Suprapubic skin (tissue), 4 donors: ENCODE data around the gene SNX17. TPM values are rescaled to one million over a fixed set of nuclear protein-coding genes. Genes with fewer than 3 reads are reported as not detected.

Source experiments
- DNase-seq, 2 donors: peaks; one replicate each; pipeline ENCODE4 v3.0.0-alpha.2; 2019; ENCODE audit warnings: low spot score in 2 of 2
- H3K27ac ChIP-seq: fragments of 200-600 bp; sonication (generic); one replicate; pipeline ENCODE4 v1.5.1; 2019
- H3K27me3 ChIP-seq: fragments of 200-600 bp; sonication (generic); one replicate; pipeline ENCODE4 v1.5.1; 2019
- H3K36me3 ChIP-seq: fragments of 200-600 bp; sonication (generic); one replicate; pipeline ENCODE4 v1.5.1; 2019
- H3K4me1 ChIP-seq: fragments of 200-600 bp; sonication (generic); one replicate; pipeline ENCODE4 v1.5.1; 2019
- H3K4me3 ChIP-seq: fragments of 200-600 bp; sonication (generic); one replicate; pipeline ENCODE4 v1.5.1; 2019; ENCODE audit warnings: mild to moderate bottlenecking
- H3K9me3 ChIP-seq: fragments of 200-600 bp; sonication (generic); one replicate; pipeline ENCODE4 v1.5.1; 2019
- EP300 ChIP-seq: sonication (generic); formaldehyde crosslinking; IDR thresholded peaks from one replicate; pipeline ENCODE4 v1.6.1; 2017; ENCODE audit warnings: antibody characterized with exemption
- POLR2A ChIP-seq, 2 donors: fragments of 450-650 bp; IDR thresholded peaks; one replicate each; pipeline ENCODE4 v1.6.1; 2017; ENCODE audit warnings: antibody characterized with exemption in 2 of 2, mild to moderate bottlenecking in 2 of 2, moderate library complexity in 2 of 2
- POLR2AphosphoS5 ChIP-seq, 3 donors: sonication (generic); formaldehyde crosslinking; IDR thresholded peaks; one replicate each; pipeline ENCODE4 v1.6.1; 2017; ENCODE audit warnings: antibody characterized with exemption in 3 of 3
- WGBS: methylation state at CpG from one replicate; pipeline ENCODE4 v1.1.5; 2018; 5-methylcytosine and 5-hydroxymethylcytosine counted together
- total RNA-seq, 4 donors: library from RNA; depleted of rRNA; stranded (reverse); fragments of >200 nt; gene quantifications; one replicate each; pipeline ENCODE4 v1.1.0, GENCODE V29; 2016
- TF ChIP-seq, protein P1 (sequence below), 2 donors: fragments of 200-600 bp in 1 of 2; fragments of 450-650 bp in 1 of 2; sonication (generic) in 1 of 2; IDR thresholded peaks; one replicate each; pipeline ENCODE4 v1.5.1; 2016 to 2019; ENCODE audit warnings: antibody characterized with exemption in 2 of 2, mild to moderate bottlenecking in 1 of 2, moderate library complexity in 1 of 2

SNX17 gene
- total RNA-seq, 4 donors from 2014 or later: 73.4 to 89.8 (median 76.4) TPM

GRCh38 chr2:27356056-27356381 is 14.4 kb upstream of the SNX17 start:
- H3K9me3 ChIP-seq: no peaks in the 10 kb centered on the region
- H3K27ac ChIP-seq: peak overlapping the region; percentile 90
- TF ChIP-seq, protein P1, sequence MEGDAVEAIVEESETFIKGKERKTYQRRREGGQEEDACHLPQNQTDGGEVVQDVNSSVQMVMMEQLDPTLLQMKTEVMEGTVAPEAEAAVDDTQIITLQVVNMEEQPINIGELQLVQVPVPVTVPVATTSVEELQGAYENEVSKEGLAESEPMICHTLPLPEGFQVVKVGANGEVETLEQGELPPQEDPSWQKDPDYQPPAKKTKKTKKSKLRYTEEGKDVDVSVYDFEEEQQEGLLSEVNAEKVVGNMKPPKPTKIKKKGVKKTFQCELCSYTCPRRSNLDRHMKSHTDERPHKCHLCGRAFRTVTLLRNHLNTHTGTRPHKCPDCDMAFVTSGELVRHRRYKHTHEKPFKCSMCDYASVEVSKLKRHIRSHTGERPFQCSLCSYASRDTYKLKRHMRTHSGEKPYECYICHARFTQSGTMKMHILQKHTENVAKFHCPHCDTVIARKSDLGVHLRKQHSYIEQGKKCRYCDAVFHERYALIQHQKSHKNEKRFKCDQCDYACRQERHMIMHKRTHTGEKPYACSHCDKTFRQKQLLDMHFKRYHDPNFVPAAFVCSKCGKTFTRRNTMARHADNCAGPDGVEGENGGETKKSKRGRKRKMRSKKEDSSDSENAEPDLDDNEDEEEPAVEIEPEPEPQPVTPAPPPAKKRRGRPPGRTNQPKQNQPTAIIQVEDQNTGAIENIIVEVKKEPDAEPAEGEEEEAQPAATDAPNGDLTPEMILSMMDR (IDR thresholded peaks at IDR 0.05): no peak
- TF ChIP-seq EP300 (no peak), POLR2A (IDR thresholded peaks at IDR 0.05) (no peak), POLR2AphosphoS5 (IDR thresholded peaks at IDR 0.05) (peak in 1 of 3 donors; percentile 3)
- H3K4me3 ChIP-seq: peak overlapping the region; percentile 75
- H3K27me3 ChIP-seq: no peaks in the 10 kb centered on the region
- peak in 1 of 2 donors; percentile 72 for DNase-seq
- no peaks in the 10 kb centered on the region for H3K36me3 ChIP-seq
- peaks cover 38% of the 10 kb centered on the region for H3K4me1 ChIP-seq
- WGBS: 0% methylated on average over 8 of the region's 12 CpGs

GRCh38 chr2:27356382-27357181 is 13.8 kb upstream of the SNX17 start, which contains the start of gene GTF3C2:
Gene GTF3C2 (minus strand): TSS chr2:27356764. CDS start chr2:27343554, 13,210 bp downstream.
- Histone ChIP-seq H3K4me1 (peaks cover 38% of the 10 kb centered on the region), H3K9me3 (no peaks in the 10 kb centered on the region), H3K27me3 (no peaks in the 10 kb centered on the region), H3K36me3 (no peaks in the 10 kb centered on the region), H3K27ac (peak within 1 kb of the TSS; percentile 90), H3K4me3 (peak within 1 kb of the TSS; percentile 75)
- peak; percentile 96 for DNase-seq
- WGBS: 0% methylated on average over 35 of the region's 67 CpGs
- TF ChIP-seq POLR2A (IDR thresholded peaks at IDR 0.05) (peak in 1 of 2 donors; percentile 34), POLR2AphosphoS5 (IDR thresholded peaks at IDR 0.05) (peak in 2 of 3 donors; percentile 53 to 68)
- TF ChIP-seq, protein P1 (IDR thresholded peaks at IDR 0.05): no peak

GRCh38 chr2:27362678-27363420 is 7.6 kb upstream of the SNX17 start:
- TF ChIP-seq EP300 (no peak), POLR2A (IDR thresholded peaks at IDR 0.05) (no peak), POLR2AphosphoS5 (IDR thresholded peaks at IDR 0.05) (no peak)
- TF ChIP-seq, protein P1 (IDR thresholded peaks at IDR 0.05): no peak
- Histone ChIP-seq H3K4me1 (peaks cover 6% of the 10 kb centered on the region), H3K4me3 (no peak overlapping the region), H3K27me3 (no peaks in the 10 kb centered on the region), H3K36me3 (peaks cover 49% of the 10 kb centered on the region), H3K9me3 (no peaks in the 10 kb centered on the region), H3K27ac (no peak overlapping the region)
- DNase-seq: no peak
- 86% methylated on average over 4 of the region's 4 CpGs for WGBS

GRCh38 chr2:27363933-27364332 is 6.5 kb upstream of the SNX17 start:
- TF ChIP-seq POLR2AphosphoS5 (IDR thresholded peaks at IDR 0.05): no peak
- TF ChIP-seq EP300: no peak
- Histone ChIP-seq H3K27me3 (no peaks in the 10 kb centered on the region), H3K27ac (no peak overlapping the region), H3K4me1 (peaks cover 6% of the 10 kb centered on the region), H3K4me3 (no peak overlapping the region), H3K9me3 (no peaks in the 10 kb centered on the region), H3K36me3 (peaks cover 57% of the 10 kb centered on the region)
- WGBS: 75% methylated on average over 2 of the region's 2 CpGs
- no peak for DNase-seq

- peak overlapping the region; percentile 98 for H3K4me3 ChIP-seq
- H3K9me3 ChIP-seq: no peaks in the 10 kb centered on the region
- peak in 1 of 2 donors; percentile 85 for DNase-seq
- H3K4me1 ChIP-seq: peaks cover 38% of the 10 kb centered on the region
- no peaks in the 10 kb centered on the region for H3K27me3 ChIP-seq
- peak overlapping the region; percentile 97 for H3K27ac ChIP-seq
- TF ChIP-seq EP300 (no peak), POLR2AphosphoS5 (IDR thresholded peaks at IDR 0.05) (no peak), POLR2A (IDR thresholded peaks at IDR 0.05) (no peak)
- TF ChIP-seq, protein P1 (IDR thresholded peaks at IDR 0.05): no peak
- peaks cover 58% of the 10 kb centered on the region for H3K36me3 ChIP-seq
- WGBS: 1% methylated on average over 8 of the region's 18 CpGs
These were observed 868 bp upstream of the SNX17 start for GRCh38 chr2:27369471-27370025.
